Non-pigmented ciliary epithelial cell (primary cell): ENCODE measurements around the gene SYK.

Experiments used
- DNase-seq: peaks from one replicate; pipeline ENCODE4 v3.0.0-alpha.2; 2010; ENCODE audit warnings: low read depth

Gene SYK

DNA sequence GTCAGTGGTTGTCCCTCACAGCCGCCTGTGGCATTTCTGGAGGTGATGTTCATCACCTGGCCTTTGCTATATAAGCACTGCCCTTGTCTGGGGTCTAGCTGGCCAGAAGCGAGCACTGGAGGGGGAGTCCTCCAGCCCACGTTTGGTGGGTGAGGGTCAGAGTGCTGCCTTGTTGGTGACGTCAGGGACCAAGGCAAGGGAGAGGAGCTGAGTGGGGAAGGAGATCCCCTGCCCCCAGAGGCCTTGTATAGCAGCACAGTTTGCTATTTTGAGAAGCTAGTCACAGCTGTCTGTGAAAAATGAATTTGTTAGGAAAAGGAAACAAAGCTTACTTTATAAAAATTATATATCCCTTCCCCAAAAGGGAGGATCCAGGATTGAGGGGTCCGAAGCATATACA is 49.8 kb downstream of the SYK start:
- DNase-seq: no peak

DNA sequence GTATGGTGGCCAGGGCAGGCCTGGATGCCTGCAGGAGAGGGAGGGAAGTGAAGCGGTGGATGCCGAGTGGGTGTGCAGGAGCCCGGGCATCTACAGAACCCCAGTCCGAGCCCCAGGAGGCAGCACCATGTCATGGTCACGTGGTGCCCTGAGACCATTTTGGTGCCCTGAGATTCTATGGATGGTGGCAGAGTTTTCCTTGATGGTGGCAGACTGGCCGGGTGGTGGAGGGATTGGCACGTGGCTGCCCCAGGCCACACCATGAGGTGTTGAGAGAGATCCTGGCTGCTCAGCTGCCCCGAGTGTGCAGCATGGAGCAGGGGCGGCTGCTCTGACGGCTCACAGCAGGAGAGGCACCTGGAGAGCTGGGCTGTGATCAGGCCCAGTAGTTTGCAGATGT is 52.3 kb downstream of the SYK start:
- DNase-seq: no peak

DNA sequence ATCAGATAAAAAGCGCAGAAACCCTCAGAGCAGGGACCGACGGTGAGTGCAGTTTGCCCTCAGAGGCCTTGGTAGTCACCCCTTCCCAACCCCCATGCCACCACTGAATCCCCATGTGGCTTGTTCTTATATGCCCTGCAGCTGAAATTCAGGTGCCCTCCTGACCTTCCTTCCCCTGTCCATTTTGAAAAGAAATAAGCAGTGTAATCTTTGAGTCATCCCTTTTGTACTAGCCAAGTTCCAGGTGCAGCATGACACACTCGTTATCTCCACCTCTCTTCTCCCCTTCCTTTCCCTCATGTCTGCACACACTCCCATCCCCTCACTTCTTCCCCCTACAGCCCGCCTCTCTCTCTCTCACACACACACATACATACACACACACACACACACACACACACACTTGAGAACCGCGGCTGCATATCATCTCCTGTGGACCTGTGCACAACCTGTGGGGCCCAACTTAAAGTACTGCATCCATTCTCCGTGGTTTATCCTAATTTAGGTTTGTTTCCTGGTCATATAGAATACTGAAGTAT is 53.1 kb downstream of the SYK start:
- DNase-seq: no peak

DNA sequence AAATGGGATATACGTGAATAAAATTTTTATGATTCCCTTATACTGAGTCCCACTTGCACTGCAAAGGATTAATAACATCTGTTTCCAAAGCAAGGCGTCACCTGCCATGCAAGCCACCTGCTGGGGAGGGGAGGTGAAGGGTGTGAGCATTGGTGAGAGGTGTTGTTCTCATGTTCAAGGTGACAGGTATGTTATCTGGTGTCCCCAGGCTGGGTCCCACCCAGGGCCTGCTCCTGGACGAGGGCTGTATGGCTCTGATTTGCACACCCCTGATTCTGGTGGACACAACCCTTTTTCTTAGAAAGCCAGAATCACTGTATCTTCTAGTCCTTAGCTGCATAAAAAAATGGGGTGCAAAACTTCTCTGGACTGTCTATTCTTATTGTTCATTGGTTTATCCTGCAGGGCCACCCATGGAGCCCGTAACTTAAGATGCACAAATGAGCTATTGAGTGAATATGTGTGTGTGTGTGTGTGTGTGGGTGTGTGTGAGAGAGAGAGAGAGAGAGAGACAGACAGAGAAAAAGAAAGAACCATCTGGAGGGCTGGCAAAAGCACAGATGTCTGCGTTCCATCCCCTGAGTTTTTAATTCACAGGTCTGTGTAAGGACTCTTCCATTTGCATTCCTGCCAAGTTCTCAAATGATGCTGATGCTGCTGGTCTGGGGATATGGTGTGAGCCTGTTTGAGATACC is 53.7 kb downstream of the SYK start:
- DNase-seq: no peak

DNA sequence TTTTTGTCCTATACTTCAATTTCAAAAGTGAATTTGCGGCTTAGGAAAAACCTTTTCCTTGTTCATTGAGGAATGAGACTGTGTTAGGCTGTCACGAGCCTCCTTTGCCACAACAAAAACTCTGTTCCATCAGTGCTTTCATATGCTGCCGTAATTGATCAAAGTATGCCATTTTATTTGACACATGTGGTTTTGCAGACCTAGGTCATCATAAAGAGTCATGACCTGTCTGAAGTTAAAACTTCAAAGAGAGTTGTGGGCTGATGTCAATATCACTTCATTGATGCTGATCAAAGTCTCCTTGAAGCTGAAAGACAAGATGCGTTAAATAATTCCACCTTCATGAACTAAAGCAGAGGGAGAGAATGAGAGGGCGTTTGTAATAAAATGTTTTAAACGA is 55.5 kb downstream of the SYK start:
- no peak for DNase-seq

DNA sequence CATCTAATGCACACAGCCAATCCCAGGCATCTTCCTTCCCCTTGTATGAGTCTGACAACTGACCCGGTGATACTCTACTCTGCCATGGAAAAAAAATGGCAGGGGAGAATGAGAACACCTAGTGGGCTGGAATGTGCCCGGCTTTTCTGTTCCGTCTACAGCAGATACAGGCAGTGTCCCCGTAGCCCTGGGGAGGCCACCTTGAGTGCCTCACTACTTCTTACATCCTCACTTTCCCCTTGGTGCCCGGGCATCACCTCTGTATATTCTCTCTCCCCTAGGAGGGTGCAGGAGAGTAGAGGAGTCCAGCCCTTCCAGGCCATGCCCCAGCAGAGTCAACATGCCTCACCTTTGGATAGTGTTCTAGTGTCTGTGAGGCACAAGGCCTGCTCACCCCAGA is 56.2 kb downstream of the SYK start:
- DNase-seq: no peak

DNA sequence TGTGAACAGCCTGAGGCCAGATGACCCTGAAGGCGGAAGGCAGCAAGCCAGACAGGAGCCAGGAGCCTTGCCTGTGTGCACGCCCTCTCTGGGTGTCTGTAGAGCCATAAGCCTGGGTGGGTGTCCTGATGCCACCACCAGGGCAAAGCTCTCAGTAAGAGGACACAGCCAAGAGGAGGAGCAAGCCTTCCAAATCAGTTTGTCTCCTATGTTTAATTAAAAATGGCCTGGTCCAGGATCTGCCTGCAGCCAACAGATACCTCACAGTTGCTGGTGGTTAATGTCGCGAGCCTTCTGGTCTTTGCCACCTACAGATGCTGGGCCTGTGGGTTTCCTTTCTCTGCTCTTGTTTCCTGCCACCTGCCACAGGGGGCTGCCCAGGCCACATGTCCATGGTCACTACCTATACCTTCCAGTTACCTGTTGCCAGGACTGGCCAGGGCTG is 56.9 kb downstream of the SYK start:
- DNase-seq: no peak

DNA sequence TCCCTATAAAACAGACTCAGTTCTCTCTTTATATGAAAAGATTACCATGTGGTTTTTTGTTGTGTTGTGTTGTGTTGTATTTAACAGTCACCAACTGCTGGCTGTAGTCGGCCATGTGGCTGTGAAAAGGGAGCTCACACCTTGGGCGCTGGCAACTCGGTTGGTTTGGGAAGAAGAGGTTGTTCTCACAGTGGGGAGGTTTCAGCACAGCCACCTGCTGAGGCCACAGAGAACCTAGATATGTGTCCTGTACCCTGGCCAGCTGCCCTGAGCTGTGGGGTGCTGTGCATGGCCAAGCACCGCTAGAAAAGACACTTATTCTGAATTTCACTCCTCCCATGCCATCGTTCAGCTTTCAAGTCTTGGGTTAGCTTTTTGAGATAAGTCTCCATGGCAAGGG is 58.8 kb downstream of the SYK start:
- no peak for DNase-seq

DNA sequence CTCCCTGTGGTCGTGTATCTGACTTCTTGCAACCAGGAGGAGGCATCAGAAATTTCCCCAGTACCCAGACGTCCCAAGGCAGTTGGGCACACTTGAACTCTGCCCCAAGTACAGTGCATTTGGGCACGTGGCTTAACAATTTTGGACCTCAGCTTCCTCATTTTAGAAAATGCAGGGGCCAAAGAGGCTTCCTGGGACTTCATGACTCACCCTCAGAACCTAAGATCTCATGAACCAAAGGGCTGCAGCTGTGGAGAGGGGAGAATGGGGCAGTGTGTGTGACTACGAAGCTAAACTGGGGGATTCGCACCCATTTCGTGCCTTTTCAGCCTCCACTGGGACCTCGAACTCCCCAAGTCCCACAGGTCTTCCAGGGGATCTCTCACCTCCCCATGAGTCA is 59.2 kb downstream of the SYK start:
- DNase-seq: no peak

DNA sequence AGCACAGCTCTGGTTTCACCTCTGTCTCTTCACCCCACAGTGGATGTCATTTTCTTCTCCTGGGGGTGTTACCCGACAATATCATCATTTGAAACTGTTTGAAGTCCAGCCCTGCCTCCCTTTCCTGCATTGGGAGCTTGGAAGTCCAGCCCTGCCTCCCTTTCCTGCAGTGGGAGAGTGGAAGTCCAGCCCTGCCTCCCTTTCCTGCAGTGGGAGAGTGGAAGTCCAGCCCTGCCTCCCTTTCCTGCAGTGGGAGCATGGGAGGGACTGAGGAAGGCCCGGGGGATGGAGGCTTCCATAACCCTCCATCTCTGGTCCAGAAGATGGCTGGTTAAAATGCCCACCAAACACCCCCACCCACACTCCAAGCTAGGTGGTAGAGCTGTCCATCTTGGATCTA is 59.8 kb downstream of the SYK start:
- DNase-seq: no peak

DNA sequence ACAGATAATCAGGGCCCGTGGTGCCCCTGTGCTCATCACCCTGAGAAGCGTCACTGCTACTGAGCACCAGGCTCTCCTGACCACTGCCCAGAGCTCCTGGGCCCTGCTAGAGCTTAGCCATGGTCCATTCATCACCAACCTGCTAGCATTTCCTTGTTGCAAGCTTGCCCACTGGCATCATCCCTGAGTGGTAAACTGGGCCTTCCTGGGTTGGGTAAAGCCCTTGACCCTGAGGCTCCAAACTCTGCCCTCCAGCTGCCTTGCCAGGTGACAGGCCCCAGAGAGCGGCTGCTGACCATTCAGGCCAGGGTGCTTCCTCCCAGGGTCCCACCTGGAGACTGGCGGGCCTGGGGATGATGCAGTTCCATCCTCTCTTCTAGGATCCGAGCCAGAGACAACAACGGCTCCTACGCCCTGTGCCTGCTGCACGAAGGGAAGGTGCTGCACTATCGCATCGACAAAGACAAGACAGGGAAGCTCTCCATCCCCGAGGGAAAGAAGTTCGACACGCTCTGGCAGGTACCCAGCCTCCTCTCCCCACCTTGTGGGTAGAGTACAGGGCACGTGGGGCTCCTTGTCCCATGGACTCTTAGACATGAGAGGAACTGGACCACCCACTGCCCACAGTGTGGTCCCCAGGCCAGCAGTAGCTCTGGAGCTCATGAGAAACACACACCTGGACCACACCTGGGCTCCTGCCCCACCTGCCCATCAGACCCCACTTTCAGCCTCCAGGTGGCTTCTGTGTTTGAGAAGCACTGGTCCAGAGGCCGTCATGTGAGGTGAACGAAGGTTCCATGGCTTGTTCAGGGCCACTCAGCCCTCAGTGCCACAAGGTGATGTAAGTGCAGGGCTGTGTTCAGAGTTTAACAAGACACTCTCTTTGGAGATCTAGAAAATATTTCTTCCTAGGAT is 60.5 kb downstream of the SYK start:
- DNase-seq: no peak

DNA sequence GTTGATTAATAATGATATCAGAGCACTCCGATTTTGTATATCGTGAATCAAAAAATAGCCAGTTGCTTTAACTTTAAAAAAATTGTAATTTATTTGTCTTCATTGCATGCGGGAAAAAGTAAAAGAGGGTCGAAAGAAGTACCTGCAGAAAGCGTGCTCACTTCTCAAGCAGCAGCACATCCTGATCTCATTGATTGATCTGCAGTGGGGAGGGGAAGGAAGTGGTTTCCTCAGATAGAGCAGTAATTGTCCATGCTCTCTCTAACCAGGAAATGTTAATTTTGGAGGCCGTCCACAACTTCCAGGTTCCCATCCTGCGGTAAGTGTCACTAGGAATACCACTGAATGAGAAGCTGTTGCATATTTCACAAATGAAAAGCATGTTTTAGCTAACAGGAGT is 63.2 kb downstream of the SYK start:
- no peak for DNase-seq

DNA sequence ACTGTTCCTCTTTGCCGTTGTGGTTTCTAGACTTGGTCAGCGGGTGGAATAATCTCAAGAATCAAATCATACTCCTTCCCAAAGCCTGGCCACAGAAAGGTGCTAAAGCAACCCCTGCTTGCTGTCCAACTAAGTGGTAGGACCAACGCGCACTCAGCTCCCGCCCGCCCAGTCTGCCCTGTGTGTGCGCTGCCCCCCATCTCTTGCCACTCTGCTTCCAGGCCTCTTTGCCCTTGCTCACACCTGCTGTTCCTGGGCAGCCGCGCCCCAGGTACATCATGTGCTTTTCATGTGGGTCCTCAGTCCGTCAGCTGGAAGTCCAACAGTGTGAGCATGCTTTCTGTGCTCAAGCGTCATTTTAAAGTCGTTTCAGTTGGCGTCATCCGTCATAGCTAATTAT is 65.5 kb downstream of the SYK start:
- DNase-seq: no peak

DNA sequence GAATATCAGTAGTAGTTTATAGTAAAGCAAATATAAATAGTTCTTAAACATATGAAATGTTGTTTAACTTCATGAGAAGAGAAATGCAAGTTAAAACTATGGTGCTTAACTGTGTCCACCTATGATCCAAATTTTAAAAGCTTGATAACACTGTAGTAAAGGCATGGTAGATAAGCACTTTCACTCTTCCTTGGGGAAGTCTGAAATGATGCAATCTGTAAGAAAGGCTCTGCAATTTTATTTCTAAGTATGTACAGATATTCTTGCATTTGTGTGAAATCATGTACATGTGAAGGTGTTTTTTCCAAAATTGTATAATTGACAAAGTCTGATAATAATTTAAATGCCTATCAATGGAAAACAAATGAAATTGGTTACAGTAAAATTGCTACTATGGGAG is 66.9 kb downstream of the SYK start:
- no peak for DNase-seq

DNA sequence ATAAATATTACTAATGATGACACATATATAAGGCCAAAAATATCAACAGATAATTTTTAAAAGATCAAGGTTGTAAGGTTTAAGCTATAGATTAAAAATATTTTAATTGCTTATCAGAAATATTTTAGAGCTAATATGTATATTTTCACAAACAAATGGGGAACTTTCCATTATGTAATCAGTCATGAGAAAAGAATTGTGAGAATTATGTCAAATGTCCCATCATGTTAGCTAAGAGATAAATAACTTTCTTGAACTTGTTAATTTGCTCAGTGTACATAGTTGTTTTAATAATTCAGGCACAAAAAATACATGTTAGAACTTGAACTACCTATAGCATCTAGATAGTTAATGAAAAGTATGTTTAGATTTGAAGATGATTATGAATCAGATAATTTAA is 67.7 kb downstream of the SYK start:
- no peak for DNase-seq

DNA sequence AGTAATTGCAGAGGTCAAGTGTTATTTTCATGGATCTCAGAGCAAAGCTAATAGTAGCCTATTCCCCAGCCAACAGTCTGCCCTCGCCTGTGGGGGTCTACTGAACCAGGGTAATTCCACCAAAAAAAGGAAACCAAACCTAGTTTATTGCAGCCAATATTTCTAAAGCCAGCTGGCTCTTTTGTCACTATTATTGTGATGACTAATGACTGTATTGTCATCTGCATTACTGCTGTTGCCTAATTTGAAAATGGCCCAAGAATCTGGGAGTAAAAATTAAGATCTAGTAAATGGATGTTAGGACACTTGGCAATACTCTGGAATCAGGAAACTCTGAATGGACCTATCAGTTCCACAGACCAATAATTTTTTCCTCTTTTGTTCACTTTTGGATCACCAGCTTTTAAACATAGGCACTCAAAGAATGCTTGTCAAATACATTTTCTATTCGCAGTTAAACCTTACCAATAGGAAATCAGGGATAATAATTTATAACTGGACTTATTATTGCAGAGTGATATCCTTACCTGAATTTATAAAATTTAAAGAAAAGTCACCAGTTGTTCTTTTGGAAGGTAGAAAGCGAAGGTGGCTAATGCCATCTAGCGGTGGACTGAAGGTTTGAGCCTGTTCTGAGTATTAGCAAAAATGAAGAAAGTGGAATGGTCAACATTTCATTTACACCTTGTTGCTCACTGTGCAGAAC is 69.2 kb downstream of the SYK start:
- peak; percentile 5 for DNase-seq

DNA sequence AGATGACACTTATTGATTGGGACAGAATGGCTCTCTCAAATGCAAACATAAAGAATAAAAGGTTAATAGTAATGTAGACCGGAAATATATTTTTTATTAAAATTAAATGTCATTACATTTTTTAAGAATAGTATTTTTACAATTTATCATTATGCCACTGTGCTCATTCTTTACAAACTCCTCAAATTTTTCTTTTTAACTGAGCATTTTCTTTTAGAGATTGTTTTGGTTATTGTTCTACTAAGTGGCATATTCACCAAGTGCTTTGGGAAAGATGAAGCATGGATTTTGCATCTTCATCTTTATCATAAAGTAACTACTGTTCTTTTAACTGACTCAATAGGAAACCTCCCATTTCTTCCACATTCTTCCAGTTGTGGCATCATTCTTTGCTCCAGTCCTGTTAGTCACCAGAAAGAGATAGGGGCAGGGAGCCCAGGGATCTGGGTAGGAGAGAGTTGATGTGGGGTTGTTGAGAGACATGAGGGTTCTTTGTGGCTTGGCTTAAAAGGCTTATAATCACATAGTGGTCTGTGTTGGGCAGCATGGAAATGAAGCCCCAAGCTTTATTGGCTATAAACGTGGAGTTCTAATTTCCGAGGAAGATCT is 69.8 kb downstream of the SYK start:
- no peak for DNase-seq

DNA sequence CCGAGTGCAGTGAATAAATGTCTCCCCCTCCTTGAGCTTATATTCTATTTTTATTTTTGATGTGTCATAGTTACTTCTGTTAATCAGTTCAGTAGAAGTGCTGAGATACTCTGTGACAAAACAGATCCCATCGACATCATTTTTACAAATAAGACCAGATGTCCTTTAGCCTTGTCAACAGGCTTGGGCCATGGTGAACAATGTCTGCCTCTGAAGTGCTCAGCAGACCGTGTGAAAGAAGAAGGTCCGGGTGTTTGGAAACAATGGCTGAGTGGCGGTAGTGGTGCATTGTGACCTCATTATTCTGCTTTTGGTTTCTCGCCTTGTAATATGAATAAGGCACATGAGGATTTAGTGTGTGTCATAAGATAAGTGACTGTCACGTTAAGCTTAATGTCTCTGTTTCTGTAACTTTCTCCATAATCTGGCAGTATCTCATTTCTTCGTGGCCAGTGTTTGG is 71.2 kb downstream of the SYK start:
- no peak for DNase-seq

DNA sequence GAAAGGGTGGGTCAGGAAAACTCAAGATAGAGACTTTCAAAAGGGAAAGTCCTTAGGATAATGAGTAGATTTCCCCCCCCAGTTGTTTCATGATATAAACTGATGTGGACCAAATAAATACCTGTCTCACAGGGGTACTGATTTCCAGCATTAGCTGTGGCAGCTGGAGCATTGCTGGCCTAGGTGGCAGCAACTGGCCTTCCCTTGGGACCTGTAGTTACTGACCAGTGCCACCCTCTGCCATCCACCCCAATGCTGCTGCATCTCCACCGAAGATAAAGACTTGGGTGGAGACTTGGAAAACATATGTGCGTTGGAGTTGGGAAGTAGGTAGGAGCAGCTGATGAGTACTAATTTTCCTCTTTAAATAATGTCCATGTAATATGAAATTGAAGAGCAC is 71.8 kb downstream of the SYK start:
- no peak for DNase-seq

DNA sequence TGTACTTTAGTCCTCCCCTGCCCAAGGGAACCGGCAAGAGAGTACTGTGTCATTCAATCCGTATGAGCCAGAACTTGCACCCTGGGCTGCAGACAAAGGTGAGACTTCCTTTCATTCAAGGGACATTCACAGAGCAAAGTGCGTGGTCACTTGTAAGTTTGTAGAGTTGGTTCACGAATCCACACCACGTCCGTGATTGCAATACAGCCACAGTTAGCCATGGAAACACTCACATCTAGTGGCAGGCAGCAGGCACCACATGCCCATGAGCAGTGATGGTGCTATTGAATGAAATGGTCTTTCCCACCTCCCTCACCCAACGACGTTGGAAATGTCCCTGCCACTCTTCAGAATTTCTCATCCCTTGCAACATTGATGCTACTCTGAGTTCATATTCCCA is 72.6 kb downstream of the SYK start:
- DNase-seq: no peak

DNA sequence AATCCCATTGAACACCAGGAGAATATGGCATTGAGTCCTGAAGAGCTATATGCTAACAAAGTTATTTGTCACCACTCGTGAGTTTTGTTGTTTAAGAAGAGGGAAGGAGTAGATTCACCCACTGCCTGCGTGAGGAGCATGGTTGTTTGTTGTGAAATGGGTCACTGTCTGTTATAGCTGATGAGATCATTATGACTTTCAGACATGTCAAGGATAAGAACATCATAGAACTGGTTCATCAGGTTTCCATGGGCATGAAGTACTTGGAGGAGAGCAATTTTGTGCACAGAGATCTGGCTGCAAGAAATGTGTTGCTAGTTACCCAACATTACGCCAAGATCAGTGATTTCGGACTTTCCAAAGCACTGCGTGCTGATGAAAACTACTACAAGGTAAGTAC is 76.9 kb downstream of the SYK start:
- no peak for DNase-seq

DNA sequence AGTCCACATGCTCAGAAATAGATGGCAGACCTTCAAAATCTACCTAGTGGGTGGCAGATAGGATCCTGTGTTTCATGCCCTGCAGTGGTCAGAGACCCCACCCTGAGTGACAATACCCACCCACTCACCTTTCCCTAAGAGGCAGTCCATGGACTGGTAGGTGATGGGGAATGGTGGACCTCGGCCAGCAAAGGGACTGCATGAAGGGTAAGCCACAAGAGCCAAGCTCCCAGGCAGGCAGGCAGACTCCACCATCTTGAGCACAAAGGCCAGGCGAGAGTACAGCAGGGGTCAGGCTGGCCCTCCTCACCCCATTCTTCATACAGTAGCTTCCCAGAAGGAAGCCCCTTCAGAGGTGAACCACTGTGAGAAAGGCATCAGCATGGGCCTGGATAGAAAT is 78.4 kb downstream of the SYK start:
- no peak for DNase-seq
